Right hindlimb (tissue), 1 donor: Measurements from ENCODE around the gene GLB1L.
"Not testable (repeated sequence)": the region's sequence is repeated elsewhere in the genome, so short reads cannot be mapped to it uniquely, and the experiment has no call there.

Experiments
- DNase-seq: peaks from one replicate; pipeline ENCODE4 v3.0.0-alpha.2; 2018

The GLB1L gene

DNA sequence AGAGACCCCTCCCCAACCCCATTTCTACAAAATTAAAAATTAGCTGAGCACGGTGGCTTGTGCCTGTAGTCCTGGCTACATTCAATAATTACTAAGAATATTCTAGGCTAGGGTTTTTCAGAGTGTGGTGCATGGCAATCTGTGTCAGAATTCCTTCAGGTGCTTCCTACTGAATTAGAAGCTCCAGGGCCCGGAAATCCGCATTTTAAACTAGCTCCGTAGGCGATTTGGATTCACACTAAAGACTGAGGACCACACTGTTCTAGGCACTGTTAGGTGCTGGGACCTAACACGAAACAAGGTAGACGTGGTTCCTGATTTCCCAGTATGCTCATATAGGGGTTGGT is 39.3 kb downstream of the GLB1L start:
- no peak for DNase-seq

DNA sequence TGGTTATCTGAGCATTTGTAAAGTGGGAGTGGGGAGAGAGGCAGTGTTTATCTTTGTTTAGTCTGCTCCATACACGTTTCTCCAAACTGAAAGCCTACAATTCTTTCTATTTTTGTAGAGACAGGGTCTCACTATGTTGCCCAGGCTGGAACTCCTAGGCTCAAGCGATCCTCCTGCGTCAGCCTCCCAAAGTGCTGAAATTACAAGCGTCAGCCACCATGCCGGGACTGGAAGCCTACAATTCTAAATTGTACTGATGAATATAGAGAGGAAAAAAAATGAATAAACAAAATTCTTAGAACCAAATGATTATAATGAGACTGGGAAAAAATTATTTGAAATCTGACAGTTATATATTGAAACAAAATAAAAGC is 40.1 kb downstream of the GLB1L start:
- no peak for DNase-seq

DNA sequence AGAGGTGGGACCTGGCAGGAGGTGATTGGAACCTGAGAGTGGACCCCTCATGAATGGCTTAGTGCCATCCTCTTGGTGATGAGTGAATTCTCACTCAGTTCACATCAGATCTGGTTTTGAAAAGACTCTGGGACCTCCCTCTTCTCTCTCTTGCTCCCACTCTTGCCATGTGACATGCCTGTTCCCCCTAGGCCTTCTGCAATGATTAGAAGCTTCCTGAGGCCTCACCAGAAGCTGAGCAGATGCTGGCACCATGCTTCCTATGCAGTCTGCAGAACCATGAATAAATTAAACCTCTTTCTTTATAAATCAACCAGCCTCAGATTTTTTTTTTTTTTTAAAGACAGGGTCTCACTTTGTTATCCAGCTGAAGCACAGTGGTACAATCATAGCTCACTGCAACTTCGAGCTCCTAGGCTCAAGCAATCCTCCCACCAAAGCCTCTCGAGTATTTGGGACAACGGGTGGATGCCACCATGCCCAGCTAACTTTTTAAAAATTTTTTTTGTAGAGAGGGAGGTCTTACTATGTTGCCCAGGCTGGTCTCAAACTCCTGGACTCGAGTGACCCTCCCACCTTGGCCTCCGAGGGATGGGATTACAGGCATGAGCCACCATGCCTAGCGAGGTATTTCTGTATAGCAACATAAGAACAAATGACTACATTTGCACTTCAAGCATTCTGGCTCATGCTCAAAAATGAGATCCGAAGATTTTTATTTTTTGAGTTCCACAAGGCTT is 40.6 kb downstream of the GLB1L start:
- DNase-seq, result no peak

DNA sequence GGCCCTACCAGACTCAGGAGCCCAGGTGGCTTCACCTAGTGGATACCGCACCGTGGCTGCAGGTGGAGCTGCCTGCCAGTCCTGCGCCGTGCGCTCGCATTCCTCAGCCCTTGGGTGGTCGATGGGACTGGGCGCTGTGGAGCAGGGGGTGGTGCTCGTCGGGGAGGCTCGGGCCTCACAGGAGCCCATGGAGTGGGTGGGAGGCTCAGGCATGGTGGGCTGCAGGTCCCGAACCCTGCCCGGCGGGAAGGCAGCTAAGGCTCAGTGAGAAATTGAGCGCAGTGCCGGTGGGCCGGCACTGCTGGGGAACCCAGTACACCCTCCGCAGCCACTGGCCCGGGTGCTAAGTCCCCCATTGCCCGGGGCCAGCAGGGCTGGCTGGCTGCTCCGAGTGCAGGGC is 43.9 kb downstream of the GLB1L start:
- DNase-seq, result not testable (repeated sequence)

DNA sequence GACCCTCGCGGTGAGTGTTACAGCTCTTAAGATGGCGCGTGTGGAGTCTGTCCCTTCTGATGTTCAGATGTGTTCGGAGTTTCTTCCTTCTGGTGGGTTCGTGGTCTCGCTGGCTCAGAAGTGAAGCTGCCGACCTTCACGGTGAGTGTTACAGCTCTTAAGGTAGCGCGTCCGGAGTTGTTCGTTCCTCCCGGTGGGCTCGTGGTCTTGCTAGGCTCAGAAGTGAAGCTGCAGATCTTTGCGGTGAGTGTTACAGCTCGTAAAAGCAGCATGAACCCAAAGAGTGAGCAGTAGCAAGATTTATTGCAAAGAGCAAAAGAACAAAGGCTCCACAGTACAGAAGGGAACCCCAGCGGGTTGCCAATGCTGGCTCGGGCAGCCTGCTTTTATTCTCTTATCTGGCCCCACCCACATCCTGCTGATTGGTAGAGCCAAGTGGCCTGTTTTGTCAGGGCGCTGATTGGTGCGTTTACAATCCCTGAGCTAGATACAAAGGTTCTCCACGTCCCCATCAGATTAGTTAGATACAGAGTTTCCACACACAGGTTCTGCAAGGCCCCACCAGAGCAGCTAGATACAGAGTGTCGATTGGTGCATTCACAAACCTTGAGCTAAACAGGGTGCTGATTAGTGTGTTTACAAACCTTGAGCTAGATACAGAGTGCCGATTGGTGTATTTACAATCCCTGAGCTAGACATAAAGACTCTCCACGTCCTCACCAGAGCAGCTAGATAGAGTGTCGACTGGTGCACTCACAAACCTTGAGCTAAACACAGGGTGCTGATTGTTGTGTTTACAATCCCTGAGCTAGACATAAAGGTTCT is 44.5 kb downstream of the GLB1L start:
- DNase-seq, result not testable (repeated sequence)

DNA sequence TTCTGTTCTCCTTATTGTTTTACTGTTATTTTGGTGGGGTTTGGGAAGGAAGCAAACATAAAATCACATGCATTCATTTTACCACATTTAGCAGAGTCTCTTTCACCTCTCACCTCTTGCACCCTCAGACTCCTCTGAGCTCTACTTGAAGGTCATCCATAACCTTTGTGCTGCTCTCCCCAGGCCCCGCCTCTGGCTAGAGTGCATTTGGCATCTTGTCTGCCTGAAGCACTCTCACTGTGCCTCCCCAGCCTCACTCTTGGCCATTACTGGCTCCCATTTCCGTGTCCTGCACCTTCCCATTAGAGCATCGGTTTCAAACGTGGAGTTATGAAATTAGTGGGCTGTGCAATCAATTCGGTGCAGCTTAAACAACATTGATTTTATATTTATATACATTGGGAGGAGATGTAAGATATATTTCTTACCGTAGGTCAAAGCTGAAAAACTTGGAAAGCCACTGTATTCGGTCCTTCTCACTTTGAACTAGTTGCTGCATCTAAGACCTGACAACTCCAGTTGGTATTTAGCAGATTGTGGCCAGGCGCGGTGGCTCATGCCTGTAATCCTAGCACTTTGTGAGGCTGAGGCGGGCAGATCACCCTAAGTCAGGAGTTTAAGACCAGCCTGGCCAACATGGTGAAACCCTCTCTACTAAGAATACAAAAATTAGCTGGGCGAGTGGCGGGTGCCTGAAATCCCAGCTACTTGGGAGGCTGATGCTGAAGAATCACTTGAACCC is 45.6 kb downstream of the GLB1L start:
- DNase-seq, result no peak

DNA sequence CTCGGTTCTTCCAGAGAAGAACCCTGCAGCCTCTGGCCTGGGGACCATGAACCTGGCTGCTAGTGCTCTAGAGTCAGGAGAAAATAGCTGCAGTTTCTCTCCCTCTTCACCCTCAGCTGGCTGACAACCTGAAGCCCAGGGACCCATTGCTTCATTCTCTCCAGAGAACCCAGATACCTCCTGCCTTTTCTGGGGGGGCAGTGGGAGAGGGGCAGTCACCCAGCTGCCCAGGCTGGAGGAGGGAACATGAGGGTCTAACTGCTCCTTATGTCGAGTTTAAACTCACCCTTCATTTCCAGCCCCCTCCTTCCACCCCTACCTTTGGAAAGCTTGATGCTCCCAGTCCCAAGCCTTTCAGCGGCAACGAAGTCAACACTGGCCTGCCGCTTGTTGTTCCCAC is 46.3 kb downstream of the GLB1L start:
- DNase-seq, result no peak

DNA sequence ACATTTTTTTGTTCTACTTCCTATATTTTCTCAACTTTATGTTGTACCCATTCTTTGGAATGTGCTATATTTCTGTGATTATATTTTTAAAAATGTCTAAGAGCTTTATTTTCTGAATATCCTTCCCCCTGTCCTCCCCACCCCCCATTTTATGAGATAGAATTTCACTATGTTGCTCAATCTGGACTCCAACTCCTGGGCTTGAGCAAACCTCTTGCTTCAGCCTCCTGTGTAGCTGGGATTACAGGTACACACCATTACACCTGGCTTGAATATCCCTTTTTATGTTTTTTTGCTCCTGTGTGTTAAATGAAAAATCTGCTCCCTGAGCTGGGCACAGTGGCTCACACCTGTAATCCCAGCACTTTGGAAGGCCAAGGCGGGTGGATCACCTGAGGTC is 47.9 kb downstream of the GLB1L start:
- no peak for DNase-seq

DNA sequence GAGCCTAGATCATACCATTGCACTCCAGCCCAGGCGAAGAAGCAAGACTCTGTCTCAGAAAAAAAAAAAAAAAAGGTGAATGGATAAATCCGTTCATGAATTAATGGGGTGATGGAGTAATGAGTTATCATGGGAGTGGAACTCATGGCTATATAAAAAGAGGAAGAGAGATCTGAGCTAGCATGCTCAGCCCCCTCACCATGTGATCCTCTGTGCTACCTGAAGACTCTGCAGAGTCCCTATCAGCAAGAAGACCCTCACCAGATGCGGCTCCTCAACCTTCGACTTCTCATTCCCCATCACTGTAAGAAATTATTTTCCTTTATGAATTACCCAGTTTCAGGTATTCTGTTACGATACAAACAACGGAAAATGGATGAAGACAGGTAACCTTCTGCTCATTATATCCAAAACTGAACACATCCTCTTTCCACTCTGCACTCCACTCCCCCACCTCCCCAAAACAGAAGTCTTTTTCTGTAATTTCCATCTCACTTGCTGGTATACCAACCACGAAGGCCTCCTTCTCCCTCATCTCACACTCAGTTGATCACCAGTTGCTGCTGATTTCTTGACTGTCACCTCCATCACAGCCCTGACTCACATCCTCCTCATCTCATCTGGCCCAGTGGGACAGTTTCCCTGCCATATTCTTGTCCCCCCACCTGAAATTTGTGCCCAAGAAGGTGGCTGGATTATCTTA is 58.3 kb downstream of the GLB1L start:
- DNase-seq, result no peak
